Activated naive CD4-positive, alpha-beta T cell treated with anti-CD3 and anti-CD28 coated beads, Interleukin-2, amount 50 U/mL, for 16 hours (primary cell): ENCODE measurements around the gene VPS37C.
"Not testable (repeated sequence)": the region's sequence is repeated elsewhere in the genome, so short reads cannot be mapped to it uniquely, and the experiment has no call there.

Source experiments
- DNase-seq: peaks from one replicate; pipeline ENCODE4 v3.0.0-alpha.2; 2020

VPS37C gene

DNA sequence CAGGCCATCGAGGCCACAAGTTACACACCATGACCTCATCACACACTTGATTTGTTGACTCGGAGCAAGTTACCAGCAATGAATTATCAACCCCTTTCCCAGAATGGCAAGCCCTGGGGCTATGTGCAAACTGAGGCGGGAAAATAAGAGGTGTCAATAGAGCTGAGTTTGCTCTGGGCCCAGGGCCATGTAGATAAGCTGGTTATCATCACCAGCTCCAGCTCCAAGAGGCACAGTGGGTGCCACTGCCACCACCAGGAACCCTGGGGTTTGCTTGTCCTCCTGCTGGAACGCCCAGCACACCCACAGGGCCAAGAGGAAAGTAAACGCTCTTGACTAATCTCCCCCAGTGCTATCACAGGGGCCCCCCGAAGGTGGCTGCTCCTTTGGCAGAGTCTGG, 13.0 kb upstream of the VPS37C start:
- DNase-seq: no peak

DNA sequence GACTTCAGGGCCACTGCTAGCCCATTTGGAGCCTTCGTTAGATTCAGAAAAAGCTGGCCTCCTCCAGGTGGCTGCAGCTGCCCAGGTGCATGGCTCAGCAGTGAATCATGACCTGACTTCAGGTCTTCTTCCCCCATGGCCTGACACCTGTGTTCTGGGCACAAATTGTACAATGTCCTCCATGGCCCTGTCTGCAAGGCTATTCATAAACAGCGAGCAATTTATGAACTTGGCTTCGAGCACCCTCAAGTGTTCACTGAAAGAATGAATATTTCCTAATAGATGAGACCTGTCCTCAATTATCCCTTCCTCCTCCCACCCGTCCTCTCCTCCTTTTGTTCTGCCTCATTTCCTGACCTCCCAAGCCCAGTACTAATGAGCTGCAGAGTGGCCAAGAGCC, 12.2 kb upstream of the VPS37C start:
- no peak for DNase-seq

DNA sequence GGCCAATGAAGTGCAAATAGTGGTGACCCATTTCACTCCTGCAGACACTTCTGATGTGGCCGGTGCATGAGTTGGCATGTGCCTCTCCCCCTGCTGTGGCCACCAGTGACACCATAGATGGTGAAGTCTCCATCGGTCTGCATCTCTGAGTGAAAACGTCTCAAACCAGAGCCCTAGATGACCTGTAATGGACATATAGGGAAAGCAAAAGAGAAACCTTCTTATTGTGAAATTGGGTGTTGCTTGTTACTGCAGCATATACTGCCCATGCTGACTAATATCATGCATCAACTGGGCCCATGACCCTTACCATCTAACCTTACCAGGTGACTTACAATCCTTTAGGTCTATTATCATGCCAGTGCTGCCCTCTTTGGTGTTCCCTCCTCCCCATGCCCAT, 11.7 kb upstream of the VPS37C start:
- no peak for DNase-seq

DNA sequence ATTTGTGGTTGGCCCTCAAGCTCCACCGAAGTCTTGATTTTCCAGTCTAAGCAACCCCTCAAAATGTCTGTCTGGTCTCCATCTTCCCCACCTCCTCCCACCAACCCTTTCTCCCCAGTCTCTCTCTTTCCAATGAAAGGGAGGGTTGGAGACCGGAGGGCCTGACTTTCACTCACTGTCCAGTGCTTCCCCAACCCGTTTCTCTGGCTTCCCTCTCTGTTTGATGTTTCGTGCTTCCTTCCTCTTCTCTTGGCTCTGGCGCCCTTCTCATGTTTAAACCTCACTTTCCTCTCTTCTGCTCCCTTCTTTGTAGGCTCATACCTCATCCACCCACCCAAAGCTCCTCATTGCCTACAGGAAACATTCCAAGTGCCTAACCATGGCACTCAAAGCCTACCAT, 11.1 kb upstream of the VPS37C start:
- no peak for DNase-seq

DNA sequence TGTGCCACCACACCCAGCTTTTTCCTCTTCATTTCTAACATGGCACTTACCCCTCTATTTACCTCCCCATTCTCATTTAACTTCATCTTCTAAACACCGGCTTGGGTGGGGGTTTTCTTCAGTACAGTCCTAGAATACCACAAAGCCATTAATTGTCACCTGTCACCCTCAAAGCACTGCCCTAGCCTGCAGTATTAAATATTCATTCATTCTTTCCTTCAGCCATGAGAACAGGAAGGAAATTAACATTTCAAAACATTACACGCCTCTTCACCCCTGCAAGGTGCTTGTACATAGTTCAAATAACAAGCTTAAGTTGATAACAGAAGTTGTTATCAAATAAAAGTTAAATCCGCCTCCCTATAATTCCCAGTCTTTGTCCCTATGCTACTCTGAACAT, 10.7 kb upstream of the VPS37C start:
- no peak for DNase-seq

DNA sequence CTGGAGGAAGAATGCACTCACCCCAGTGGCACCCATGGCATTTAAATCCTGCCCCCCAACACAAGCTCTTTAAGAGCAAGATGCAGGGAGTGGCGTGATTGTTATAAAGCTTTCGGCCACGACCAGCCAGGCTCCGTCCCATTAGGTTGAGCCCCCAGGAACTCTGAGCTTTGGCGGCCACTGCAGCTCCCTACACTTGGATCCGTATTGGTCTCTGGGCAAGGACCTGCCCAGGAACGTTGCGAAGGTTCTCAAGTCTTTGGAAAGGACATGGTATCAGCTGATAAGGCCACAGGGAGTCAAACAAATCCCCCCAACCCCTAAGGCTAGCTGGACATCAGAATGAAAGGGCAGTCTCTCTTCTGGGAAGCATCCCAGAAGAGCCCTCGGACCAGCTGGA, 9.3 kb upstream of the VPS37C start:
- DNase-seq: no peak

DNA sequence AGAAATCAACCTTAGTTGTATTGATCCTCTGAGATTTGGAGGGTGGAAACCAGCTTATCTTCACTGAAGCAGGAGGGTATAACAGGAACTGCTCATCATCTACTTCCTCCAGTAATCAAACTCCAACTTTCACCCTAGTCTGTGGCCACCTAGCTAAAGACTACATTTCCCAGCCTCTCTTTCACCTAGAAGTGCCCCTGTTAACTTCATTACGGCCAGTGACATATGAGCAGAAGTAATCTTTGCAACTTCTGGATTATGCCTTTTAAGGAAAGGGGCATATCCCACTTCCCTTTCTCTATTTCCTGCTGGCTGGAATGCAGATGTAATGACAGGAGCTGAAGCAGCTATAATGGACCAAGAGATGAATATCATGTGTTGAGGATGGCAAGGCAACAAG, 7.6 kb upstream of the VPS37C start:
- DNase-seq: no peak

DNA sequence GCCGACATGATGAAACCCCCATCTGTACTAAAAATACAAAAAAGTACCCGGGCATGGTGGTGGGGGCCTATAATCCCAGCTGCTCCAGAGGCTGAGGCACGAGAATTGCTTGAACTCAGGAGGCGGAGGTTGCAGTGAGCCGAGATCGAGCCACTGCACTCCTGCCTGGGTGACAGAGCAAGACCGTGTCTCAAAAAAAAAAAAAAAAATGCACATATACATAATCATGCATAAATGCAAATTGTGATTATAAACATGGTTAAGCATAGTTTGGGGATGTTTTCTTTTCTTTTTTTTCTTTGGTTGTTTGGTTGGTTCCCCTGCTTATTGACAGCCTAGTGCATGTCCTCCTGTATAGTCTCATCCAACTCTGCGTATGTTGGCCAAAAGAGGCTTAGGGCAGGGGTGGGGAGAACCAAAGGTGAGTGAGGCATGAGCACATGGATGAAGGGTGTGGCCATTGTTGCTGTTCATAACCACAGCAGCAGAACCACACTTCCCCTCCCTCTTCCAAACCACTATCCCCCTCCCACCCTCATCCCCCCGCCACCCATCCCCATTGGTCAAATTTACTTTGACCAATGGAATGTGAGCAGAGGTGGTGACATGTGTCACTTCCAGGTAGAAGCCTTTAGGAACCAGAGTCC, 6.9 kb upstream of the VPS37C start:
- DNase-seq: no peak

DNA sequence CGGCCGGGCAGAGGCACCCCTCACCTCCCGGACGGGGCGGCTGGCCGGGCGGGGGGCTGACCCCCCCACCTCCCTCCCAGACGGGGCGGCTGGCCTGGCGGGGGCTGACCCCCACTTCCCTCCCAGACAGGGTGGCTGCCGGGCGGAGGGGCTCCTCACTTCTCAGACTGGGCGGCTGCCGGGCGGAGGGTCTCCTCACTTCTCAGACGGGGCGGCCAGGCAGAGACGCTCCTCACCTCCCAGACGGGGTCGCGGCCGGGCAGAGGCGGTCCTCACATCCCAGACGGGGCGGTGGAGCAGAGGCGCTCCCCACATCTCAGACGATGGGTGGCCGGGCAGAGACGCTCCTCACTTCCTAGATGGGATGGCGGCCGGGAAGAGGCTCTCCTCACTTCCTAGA, 5.1 kb upstream of the VPS37C start:
- DNase-seq: not testable (repeated sequence)

DNA sequence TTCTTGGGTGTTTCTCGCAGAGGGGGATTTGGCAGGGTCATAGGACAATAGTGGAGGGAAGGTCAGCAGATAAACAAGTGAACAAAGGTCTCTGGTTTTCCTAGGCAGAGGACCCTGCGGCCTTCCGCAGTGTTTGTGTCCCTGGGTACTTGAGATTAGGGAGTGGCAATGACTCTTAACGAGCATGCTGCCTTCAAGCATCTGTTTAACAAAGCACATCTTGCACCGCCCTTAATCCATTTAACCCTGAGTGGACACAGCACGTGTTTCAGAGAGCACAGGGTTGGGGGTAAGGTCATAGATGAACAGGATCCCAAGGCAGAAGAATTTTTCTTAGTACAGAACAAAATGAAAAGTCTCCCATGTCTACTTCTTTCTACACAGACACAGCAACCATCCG, 4.6 kb upstream of the VPS37C start:
- not testable (repeated sequence) for DNase-seq

DNA sequence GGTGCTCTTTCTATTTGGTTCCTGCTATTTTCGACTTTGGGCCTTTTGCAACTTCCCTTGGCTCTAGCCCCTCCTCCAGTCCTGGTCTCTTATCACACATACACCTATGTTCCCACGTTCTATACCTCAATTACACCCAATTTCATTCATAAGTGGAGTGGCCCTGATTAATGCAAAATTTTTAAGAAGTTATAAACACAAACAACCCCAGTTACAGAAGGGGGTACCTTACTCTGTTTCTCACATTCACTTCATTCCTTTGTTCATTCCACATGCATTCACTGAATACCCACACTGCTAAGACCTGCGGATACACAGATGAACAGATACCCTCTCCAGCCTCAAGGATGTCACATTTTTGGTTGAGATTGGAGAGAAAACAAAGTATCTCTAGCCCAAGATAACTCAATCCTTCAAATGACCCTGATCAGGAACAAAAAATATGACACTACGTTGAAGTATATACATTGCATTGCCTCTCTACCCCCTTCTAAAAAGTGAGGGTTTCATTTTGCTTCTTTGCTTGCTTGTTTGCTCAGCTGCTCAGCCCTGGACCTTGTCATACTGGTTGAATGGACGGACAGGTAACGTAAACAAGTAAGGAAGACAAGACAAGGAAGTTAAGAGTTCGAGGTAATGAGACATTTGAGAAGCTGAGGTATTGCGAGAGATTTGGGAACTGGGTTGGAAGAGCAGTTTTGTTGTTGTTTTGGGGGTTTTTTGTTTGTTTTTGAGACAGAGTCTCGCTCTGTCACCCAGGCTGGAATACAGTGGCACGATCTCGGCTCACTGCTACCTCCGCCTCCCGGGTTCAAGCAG, 3.6 kb upstream of the VPS37C start:
- no peak for DNase-seq

DNA sequence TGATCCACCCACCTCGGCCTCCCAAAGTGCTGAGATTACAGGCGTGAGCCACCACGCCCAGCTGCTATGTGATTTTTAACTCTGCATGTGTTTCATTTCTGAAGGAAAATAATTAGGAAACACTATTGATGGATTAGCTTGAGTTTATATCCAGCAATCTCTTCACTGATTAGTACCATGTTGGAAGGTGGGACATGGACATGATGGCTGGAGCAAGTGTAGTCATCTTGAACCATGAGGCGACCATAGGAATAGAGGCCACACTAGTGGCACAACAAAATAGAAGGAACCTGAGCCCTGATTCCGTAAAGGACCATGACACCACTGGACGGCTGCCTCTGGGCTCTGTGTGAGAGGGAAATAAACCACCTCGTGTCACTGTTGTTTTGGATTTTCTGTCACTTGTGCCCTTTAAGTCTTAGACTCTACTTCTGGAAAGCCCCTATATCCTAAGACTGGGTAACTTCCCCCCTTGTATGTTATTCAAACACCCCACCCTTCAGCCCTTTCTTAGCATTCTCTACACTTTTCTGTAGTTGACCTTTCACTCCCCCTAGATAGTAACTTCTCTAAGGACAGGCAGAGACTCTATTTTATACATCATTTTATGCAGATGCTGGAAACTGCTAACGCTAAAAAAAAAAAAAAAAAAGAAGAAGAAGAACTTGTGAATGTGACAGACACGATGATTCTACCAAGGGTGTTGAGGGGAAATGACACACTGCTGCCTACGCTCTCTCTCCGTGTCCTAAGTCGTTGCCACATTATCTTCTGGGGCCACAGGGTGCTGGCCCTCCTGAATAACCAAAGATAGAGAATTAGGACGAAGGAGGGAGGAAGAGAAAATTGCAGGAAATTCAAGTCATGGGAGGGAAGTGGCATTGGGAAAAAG, 2.7 kb upstream of the VPS37C start:
- no peak for DNase-seq

DNA sequence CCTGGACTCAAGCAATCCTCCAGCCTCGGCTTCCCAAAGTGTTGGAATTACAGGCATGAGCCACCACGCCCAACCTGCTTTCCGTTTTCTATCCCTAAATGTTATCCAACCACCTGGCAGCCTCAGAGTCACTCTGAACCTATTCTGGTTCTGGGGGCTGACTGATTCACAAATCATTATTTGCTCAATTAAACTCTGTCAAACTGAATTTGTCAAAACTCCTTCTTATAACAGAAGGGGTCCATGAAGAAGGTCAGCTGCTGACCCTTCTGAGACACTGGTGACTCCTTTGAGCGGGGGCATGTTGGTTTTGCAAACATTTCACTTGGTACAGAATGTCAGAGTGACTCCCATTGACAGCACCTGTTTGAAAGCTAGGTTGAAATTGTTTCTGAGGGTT, 1.8 kb upstream of the VPS37C start:
- DNase-seq: no peak

DNA sequence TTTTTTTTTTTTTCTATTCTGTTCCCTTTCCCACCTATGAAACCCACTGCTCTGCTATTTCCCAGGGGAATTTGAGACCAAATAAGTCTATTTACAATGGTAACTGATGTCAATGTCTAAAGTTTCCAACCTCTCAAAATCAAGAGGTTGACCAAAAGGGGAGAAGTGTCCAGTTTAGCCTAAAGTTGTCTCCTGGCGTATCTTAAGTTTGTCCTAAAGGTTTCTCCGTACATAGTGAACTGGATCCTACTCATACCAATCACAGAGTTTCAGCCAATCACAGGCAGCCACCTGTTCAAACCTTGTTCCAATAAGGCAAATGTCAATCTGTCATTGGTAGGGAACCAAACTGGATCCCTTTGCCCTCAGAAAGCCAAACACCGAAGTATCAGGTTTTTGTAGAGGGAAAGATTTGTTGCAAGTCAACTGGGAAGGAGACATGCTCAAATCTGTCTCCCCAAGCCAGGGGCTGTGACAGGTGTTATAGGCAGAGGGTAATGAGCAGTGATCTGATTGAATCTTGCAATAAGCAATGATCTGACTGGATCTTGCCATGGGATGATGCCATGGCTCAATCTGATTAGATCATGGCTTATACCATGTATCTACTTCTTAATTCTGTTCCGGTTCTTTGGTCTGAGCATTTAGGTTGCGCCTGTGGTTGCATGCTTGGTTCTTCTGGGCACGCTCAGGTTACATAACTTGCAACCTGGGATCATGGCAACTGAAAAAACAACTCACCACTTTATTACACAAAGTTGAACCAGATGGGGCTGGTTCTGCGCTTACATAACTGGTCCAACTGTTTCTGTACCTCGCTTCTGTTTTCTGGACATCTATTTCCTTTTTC, 1.1 kb upstream of the VPS37C start:
- DNase-seq: no peak

DNA sequence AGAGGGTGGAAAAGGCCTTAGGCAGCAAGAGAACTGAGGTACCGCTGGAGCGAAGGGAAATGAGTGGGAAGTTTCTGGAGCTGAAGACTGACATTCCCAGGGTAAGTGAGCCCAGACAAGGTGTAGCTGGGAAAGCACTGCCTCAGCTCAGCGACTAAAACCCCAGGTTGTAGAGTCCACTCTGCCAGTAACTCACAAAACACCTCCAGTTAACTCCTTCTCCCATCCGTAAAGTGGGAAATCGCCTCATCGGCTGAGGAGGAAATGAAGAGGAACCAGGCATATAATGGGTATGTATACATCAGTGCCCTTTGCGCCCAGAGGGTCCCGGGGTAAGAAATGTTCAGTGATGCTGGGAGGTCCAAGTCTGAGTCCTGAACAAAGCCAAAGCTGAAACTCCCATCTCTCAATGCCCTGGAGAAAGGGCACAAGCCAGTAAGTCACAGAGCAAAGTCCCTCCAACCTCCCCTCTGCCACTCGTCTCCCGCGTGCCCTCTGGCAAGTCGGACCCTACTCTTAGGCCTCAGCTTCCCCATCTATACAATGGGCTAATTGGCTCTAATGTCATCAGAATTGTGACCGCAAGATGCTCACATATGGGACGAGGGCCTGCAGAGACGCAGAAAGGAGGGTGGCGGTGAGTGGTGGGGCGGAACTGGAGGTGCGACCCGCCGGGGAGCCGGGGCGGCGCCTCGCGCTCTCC, 588 bp downstream of the VPS37C start:
- no peak for DNase-seq

DNA sequence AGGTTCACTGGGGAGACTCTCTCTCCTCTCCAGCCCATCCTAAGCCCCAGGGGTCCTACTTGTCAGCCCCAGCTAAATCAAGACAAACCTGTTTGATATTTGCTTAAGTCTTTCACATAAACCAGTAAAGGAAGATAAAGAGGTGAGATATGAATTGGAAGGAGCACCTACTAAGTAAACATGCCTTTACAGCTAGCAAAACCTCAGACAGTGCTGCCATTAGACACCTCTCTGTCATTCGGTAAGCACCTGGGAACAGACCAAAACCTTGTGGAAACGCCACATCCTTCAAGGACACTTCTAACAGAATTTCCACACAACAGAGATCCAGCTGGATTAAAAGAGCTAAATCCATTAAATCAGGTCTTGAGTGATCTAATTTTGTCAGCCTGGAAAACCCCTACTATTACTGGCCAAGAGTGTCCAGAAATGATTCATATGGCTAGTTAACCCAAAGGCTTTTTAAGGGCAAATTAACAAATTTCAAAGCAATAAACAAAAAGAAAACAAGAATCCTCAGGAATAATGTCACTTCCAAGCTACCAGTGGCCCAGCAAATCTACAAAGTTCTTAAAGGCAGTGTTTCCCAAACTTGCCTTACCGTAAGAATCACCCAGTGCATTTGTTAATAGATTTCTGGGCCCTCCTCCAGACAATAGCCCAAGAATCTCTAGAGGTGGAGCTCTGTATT, 2.4 kb downstream of the VPS37C start:
- DNase-seq: no peak

DNA sequence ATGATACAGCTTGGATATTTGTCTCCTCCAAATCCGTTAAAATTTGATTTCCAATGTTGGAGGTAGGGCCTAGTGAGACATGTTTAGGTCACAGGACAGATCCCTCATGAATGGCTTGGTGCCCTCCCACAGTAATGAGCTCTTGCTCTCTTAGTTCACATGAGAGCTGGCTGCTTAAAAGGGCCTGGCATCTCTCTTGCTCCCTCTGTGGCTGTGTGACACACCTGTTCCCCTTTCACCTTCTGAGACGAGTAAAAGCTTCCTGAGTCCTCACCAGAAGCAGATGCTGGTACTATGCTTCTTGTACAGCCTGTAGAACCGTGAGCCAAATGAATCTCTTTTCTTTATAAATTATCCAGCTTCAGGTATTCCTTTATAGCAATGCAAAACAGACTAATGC, 3.5 kb downstream of the VPS37C start:
- no peak for DNase-seq

DNA sequence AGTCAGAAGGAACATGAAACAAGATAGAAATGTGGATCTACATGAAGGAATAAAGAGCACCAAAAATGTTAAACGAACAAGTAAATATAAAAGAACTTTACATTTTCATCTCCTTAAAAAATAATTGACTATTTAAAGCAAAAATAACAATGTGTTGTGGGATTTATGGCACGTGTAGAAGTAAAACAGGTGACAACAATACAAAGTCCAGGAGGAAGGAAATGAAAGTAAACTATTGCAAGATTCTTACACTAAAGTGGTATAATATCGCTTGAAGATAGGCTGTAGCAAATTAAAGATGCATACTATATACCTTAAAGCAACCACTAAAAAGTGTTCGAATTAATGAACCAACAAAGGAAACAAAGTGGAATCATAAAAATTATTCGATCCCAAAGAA, 5.5 kb downstream of the VPS37C start:
- no peak for DNase-seq

DNA sequence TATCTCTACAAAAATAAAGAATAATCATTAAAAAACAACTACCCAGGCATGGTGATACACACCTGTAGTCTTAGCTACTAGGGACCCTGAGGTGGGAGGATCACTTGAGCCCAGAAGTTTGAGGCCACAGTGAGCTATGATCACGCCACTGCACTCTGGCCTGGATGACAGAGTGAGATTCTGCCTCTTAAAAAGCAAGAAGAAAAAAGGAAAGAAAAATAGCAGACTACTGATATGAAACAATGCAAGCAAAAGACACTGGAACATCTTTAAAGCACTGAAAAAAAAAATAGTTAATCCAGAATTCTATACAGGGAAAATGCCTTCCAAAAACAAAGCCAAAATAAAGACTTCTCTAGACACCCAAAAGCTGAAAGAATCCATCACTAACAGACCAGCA, 5.9 kb downstream of the VPS37C start:
- DNase-seq: no peak

DNA sequence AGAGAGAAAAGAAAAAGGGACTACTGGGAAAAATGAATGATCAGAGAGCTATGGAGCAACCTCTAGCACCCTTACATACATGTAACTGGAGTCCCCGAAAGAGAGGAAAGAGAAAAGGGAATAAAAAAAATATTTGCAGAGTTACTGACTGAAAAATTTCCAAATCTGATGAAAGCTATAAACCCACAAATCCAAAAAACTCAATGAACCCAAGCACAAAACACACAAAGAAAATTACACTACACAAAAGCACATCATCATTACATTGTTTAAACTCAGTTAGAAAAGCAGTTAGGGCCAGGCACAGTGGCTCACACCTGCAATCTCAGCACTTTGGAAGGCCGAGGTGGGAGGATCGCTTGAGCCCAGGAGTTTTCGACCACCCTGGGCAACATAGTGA, 6.7 kb downstream of the VPS37C start:
- no peak for DNase-seq

DNA sequence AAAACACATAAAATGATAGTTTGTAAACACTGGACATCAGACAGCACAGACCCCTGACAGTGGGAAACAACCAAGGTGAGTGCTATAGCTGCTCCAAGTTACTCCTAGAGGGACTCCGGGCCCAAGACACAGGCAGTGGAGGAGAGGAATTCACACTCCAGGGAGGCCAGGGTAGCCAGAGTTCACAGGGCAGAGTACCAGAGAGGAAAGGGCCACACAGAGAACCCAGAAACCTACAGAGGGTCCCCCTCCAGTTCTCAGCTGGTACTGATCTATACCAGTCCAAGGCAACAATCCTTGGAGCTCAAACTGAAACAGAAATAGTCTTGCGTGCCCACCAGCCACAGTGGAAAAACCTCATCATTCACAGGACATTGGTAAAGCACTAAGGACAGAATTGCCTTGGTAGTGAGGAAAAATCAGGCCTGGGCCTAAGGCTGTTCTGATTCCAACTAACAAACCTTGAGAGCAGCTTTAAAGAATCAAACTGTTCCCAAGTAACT, 7.6 kb downstream of the VPS37C start:
- no peak for DNase-seq
